HG03108 (cell line): ENCODE measurements around the gene SERPINE2.

ENCODE experiments used
- ATAC-seq: cut with Tn5 transposase; IDR thresholded peaks from one replicate; pipeline ENCODE4 v1.9.1; 2021; ENCODE audit warnings: moderate library complexity; ENCODE audit not compliant: unreplicated experiment

The SERPINE2 gene

DNA sequence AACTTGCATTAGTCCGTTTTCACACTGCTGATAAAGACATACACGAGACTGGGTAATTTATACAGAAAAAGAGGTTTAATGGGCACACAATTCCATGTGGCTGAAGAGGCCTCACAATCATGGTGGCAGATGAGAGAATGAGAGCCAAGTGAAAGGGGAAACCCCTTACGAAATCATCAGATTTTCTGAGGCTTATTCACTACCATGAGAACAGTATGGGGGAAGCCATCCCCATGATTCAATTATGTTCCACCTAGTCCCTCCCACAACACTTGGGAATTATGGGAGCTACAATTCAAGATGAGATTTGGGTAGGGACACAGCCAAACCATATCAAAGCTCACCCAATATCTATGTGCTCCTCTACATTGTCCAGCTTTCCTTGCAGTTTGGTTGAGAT, 16.0 kb upstream of the SERPINE2 start:
- ATAC-seq, result no peak

DNA sequence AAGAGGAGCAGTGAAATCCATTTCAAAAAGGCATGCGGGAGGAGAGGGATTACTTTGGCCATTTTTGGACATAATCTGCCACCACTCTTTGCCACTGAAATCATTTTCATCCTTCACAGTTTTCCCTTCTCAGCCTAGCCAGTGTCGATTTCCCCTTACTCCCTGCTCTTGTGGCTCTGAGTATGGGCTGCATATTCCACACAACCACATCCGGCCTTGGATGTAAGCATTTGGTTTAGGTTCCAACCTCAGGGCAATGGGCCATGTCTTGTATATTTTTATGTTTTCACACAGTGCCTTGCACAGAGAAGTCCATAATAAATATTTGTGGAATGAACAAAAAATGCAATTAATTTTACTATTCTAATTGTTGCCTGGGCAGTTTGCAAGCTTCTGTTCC, 7.7 kb upstream of the SERPINE2 start:
- no peak for ATAC-seq

DNA sequence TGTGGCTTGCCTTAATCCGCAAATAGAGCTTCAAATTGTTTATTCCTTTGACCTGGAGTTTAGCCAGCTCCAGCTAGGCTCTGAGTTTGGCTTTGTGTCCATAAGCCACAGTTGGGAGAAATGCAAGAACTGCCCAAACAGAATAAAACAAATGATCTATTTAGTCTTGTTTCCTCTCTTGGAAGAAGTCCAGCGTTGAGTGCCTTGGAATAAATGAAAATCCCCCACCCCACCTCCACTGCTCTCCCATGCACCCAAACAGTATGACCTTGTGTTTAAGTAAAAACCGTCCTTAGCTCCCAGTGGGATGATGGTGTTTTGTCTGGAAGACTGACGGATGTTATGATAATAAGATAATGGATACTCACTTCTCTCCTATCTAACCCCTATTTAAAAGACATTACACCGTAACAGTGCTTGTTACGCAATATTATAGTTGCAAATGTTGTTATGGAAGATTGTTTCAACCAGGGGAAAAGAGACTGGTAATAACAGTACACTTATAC, 3.2 kb upstream of the SERPINE2 start:
- ATAC-seq, result no peak

DNA sequence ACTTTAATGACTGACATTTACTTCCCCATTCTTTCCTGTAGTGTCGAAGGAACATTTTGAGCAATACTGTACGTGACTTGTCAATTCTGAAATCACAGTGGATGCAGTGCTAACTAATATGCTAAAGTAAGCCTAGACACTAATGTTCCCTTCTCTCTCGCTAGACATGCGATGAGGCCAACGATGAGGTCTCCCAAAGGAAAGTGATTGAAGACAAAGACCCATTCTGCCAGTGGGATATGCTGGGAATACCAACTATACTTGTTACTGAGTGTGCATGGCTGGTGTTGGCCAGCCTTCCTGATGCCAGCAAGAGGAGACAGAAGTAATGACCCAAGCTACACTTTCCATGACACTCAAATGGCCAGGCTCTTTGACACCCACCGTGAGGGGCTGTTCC, 2.5 kb upstream of the SERPINE2 start:
- ATAC-seq, result no peak

DNA sequence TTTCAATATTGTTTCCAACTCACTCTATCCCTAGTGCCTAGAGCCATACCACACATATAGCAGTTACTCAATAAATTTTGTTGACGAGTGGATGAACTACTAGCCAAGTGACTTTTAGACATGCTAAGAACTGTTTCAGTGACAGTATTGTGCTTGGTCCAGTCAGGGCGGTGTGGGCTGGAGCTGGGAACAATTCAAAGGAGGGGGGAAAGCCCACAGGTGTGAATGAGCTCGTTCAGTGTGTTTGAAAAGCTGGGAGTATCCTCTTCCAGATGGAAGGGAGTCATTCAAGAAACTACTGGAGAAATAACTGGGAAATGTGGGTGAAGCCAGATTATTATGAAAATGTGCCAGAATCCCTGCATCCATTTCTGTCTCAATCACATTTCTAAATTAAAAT, 1.7 kb upstream of the SERPINE2 start:
- ATAC-seq, result no peak

DNA sequence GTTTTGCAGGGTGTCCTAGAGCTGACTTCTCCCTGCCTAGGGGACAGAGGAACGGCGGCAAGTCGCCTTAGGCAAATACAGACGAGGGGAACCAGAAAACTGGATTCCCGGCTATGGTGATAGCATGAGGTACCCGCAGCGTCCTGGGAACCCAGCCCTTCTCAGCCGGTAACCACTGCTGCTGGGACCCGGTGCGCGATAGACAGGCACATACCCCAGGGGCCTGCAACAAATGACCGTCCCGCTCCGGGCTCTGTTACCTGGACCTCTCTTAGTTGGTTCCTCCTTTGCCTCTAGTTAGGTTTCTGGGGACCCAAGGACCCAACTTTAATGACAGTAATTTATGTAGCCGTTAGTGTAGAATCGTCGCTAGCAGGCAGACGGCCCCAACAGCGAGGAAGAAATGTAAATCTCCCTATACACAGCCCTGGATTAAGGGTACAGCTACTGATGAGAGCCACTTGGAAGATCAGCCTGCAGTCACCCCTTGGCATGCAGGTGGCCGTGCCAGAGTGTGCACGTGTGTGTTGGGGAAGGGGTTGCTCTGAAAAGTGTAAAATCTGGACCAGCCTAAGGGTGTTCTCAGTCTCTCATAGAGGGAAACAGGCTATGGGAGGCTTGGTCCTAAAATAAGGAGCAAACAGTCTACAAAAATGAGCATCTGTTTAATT, 819 bp upstream of the SERPINE2 start:
- ATAC-seq, result peak; percentile 8

DNA sequence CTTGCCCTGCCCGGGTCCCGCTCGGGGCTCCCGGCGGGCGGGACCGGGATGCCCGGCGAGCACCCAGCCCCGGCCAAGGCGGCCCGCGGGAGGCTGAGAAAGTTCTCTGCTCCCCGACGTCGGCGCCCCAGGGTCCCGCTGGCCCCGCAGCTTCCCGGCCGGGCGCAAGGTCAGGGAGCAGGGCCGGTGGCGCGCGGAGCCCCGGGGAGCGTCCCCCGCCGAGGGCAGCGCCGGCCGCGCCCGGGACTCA, 331 bp downstream of the SERPINE2 start:
- peak; percentile 24 for ATAC-seq

DNA sequence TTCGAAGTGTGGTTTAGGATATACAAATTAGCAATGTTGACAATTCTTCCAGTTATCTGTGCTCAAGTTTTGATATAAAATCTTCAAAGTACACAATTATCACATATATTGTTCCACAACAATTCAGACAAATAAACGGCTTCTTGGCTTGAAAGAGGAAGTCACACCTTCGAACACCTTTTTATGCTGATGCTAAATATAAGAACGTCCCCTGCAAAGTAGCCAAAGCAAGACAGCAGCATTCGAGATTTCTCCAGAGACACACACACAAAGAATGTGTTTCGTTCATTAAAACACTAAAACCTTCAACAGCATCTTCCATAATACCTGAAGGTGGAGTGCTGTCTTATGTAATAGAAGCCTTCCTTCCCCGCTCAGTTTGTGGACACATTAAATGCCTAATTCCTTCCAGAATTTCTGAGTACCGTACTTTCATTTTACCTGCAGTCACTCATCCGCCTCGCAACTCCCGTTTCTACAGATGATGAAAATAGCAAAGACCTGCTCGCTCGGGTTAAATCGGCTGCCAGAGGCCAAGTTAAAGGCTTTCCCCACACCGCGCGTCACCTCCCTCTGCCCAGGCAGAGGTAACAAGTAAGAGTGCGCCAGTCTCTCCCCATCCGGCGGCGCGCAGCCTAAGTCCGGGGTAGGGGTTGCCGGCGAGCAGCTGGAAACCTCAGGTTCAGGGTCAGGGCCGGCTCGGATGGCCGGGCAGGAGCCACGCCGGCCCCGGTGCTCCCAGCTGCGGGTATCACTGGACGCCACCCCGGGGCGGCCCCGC, 847 bp downstream of the SERPINE2 start:
- ATAC-seq, result peak; percentile 39

DNA sequence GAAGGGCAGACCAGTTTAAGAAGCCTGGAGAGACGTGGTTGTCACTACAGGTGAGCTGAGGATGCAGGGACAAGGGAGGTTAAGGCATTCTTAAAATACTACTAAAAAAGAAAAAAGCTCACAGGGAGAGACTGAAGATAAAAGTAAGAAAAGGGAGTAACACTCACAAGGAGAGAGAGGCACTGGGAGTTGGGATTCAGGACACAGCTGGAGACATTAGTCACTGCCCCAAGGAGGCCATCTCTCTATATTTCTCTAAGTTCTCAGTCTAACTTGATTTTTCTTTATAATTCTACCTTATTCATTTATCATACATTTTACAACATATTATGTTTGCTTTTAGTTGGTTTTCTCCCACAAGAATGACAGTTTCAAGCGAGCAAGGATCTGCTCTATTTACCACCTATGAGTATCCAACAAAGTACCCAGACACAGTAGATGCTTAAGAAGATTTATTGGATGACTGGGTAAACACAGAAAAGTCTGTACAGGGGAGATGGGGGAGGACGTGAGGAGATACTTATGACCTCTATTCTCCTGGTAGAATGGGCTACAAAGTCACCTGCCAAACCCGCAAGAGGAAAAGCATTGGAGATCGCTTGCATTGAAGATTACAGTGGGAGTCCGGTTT, 2.2 kb downstream of the SERPINE2 start:
- ATAC-seq, result no peak

DNA sequence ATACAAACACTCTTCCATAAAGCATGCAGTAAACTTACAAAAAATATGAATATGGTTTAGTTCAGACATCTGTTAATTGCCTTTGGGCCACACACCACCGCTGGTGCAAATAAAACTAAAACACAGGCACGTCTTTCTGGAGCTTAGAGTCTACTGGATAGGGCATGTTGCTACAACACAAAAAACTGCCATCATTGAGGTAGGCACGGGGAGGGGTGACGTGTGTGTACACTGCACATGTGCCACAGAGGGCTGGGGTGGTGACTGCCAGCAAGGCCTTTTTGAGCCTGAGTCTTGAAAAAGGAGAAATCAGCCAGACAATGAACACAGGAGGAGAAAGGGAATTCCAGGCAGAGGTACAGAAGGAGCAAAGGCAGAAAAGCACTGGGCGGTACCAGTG, 5.1 kb downstream of the SERPINE2 start:
- ATAC-seq, result no peak

DNA sequence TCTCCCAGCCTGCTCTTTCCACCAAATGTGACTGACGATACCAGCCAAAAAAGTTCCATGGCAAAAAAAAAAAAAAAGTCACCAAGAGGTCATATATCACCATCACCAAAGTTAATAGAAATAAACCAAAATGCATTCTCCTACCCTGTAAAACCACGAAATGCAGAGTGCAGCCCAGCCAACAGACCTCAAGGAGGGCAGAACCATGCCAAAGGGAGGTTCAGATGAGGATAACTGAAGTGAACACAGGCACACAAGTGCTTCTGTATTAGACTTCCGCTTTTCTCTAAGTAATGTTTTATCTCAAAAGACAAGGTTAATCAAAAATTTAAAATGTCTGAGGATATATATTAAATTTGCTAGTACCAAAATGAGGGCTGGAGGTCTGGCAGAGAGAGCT, 5.5 kb downstream of the SERPINE2 start:
- ATAC-seq, result no peak

DNA sequence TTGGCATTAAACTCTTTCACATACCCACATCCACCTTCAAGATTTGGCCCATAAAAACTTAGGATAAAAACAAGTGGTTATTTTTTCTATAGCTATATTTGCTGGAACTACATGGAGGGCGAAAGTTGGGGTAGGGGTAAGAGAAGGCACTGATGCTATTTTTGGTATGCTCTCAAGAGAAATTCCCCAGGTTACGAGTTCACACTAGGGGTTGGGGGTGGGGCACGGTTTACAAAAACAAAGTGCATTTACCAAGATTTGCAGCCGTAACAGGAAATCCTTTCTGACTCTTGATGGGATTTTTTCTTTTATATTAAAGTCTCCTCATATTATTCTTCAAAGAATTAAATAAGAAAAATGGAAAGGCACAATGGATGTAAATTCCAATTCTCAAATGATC, 6.8 kb downstream of the SERPINE2 start:
- no peak for ATAC-seq

DNA sequence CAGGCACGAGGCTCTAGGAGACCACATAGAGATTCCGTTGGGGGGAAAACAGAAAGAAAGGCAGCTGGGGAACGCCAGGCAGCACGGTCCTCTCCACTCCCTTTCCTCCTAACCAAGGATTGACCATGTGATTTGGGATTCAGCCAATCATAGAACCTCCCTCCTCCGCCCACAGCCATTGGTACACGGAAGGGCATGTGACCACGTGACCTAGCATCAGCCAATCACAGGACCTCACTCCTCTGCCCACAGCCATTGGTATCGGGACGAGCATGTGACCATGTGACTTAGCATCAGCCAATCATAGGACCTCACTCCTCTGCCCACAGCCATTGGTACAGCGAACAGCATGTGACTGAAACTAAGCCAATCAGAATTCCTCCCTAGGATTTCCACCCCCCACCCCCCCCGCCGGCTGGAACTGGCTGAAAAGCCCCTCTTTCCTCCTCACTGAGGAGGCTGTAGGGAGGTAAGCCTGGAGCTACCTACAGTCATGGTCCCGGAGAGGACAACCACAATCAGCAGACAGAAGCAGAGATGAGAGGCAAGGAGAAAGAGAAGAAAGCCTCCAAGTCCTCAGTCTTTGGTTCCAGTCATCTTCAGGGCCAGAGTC, 7.6 kb downstream of the SERPINE2 start:
- ATAC-seq, result no peak

DNA sequence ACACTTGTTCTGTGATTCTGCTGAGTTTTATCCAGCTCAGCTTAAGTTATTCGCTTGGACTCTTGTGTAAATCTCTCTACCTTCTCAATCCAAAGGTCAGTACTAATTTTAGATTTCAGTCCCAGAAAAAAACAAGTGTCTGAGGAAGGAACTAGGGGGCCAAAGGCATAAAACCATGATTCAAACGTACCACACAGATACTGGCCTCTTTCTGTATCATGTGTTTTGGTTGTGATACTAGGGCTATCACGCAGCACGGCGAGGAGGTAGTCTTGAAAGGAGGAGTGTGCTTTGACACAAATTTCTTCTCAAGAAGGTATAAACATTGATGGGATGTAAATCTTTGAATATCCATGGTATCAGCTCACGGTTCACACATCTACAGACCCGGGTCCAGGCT, 8.3 kb downstream of the SERPINE2 start:
- ATAC-seq, result no peak

DNA sequence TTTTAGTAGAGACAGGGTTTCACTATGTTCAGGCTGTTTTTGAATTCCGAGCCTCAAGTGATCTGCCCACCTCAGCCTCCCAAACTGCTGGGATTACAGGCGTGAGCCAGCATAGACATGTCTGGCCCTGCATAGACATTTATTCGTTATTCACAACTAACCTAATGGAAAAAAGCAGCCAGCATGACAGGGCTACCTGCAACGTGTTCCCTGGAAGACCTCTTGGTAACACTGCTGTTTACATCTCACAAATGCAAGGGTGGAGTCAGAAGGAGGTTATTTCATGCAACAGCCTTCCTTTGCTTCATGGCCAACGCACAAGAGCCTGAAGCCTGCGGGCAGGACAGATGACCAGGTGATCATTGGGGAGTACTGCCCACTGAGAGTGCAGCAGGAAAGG, 9.2 kb downstream of the SERPINE2 start:
- ATAC-seq, result no peak

DNA sequence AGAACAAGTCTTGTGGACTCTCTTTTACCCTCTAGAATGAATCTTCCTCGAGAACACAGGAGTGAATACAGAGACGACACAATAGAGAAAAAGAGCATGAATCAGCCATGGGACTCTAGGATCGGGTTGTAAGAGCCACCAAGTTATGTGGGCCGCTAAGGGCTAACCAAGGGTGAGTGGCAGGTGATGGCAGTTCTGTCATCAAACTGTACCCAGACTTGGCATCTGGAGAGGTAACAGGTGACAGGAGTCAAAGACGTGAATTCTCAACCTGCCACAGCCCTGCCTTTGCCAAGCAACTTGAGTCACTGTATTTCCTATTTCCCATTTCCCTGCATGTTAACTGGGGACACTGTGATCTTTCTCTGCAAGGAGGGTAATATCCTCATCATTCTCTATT, 11.2 kb downstream of the SERPINE2 start:
- ATAC-seq, result no peak

DNA sequence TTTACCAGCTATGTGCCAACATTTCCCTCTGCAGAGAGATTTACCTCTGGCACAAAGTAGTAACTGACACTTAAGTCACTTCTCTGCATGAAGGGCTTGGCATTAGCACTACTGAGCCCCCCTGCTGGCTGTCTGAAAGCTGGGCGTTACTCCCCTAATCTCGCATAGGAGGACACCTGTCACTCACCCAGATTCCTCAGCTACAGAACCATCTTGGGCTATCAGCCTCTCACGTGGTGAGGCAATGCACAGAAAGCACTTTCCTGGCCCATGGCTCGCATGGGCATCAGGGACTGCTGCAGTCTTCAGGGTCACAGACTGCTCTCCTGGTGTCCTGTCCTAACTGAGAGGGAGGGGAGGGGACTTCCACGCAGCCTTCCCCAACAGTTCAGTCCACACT, 12.0 kb downstream of the SERPINE2 start:
- no peak for ATAC-seq

DNA sequence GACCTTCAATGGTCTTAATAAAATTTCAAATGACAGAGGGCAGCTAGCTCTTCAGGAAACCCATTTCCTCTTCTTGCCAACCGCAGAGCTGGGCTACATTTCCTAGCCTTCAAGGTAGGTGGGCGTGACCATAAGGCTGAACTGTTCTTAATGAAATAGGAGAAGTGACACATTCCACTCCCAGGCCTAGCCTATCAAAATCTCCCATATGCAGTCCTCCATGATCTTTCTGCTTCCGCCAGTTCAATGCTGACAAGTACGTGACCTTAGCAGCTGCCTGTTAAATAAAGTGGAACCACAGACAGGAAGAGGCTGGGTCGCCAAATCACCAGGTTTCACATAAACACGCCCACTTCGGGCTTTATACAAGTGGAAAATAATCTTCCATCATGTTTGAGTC, 13.2 kb downstream of the SERPINE2 start:
- peak; percentile 95 for ATAC-seq

DNA sequence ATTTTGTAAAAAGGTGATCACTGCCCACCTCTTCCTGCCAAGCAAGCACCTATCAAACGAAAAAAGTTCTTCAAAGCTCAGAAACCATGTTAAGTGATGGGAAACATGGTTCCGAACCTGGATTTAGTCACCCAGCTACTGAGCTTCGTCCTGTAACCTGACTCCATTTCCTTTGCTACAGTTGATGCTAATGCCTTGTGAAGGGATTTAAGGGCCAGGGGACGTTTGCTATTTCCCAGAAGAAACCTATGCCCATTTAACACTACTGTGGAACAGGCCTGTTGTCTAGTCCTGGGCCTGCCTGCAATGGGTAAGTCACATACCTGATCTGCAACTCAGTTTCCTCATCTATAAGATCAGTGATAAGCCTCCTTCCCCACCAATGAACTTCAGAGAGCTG, 14.8 kb downstream of the SERPINE2 start:
- no peak for ATAC-seq

DNA sequence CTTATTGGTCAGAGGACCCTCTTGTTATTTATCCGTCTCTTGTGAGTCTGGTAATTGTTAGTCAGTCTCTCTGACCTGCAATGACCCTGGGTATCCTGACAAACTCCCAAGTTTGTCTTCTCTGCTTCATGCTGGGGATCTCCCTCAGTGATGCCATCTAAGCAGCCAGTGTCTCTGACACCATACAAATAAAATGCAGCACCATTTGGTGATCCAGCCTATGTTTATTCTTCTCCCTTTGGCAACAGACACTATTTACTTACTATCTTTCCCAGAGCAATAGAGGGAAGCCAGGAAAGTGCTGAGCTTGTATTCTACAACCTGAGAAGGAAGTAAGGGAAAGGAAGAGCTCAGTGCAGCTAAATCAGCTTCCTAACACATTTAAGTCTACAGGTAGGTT, 15.9 kb downstream of the SERPINE2 start:
- ATAC-seq, result no peak

DNA sequence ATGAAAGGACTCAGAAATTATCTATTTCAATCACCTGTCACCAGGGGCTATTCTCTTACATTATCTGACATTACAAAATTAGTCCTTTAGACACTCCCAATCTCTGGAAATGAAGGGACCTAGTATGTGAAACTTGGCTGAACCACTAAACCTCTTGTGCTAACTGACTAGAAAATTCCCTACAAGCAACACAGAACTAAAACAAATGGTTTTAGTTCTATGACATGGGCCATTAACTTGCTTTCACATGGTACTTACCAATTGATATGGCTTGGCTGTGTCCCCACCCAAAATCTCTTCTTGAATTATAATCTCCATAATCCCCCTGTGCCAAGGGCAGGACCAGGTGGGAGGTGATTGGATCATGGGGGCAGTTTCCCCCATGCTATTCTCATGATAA, 16.6 kb downstream of the SERPINE2 start:
- ATAC-seq, result no peak

DNA sequence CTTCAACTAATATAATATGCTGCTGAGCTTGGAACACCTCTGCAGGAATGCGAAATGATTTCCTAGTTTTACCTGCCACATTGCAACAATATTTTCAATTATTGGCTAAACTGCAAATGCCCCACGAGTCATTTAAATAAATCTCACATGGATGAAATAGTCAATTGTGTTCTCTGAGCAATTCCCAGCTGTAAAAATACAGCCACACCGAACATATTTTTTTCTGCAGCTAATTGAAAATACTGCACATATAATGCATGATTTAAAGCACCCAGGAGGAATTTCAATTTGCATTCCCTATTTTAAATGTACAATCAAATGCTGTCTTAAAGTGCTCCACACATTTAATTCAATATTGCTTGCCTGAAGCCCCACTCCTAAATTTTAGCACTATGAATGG, 18.6 kb downstream of the SERPINE2 start:
- ATAC-seq, result no peak
